ENCODE data around the gene MORC4. TPM values are rescaled to one million over a fixed set of nuclear protein-coding genes. Genes with fewer than 3 reads are reported as not detected.
"Not testable (repeated sequence)": the region's sequence is repeated elsewhere in the genome, so short reads cannot be mapped to it uniquely, and the experiment has no call there.

MORC4 gene
- polyA plus RNA-seq, 1 experiment = 12.3 TPM

GRCh38 chrX:106980952-106981626 lies 18.9 kb downstream of the MORC4 start:
- DNase-seq (ENCODE audit: low read depth) = no peak
- Histone ChIP-seq H3K27me3 (ENCODE audit: control insufficient read depth, insufficient read depth, low read length) (no peaks in the 10 kb centered on the region), H3K4me3 (ENCODE audit: low read depth, low read length) (no peak overlapping the region), H3K36me3 (ENCODE audit: control insufficient read depth, insufficient read depth, low read length) (no peaks in the 10 kb centered on the region; the same call in 1 of the 2 replicates)
- ChIA-PET CTCF (no interaction called here), POLR2A (no interaction called here)
- TF ChIP-seq, protein P1, sequence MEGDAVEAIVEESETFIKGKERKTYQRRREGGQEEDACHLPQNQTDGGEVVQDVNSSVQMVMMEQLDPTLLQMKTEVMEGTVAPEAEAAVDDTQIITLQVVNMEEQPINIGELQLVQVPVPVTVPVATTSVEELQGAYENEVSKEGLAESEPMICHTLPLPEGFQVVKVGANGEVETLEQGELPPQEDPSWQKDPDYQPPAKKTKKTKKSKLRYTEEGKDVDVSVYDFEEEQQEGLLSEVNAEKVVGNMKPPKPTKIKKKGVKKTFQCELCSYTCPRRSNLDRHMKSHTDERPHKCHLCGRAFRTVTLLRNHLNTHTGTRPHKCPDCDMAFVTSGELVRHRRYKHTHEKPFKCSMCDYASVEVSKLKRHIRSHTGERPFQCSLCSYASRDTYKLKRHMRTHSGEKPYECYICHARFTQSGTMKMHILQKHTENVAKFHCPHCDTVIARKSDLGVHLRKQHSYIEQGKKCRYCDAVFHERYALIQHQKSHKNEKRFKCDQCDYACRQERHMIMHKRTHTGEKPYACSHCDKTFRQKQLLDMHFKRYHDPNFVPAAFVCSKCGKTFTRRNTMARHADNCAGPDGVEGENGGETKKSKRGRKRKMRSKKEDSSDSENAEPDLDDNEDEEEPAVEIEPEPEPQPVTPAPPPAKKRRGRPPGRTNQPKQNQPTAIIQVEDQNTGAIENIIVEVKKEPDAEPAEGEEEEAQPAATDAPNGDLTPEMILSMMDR (IDR thresholded peaks at IDR 0.05; ENCODE audit: insufficient read depth, low read depth, low read length) = no peak

DNA sequence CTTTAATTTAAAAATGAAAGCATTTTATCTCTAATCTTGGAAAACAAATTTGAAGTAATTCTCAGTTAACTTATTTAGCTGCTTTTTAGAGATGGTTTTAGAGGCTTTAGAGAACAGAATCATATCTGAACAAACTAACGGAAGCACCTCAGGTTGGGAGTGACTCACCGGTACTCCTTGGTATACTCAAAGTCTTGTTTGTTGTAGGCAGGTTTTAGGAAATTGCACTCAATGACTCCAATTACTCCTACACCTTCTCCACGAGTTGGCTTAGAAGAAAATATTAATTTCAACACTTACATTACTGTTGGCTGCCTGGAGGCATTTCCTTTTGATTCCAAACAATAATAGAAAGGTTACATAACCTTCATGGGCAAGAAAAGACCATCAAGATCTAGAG lies 23.6 kb downstream of the MORC4 start:
- Histone ChIP-seq H3K4me3 (ENCODE audit: low read depth, low read length) (no peak overlapping the region), H3K27me3 (ENCODE audit: control insufficient read depth, insufficient read depth, low read length) (no peaks in the 10 kb centered on the region), H3K36me3 (ENCODE audit: control insufficient read depth, insufficient read depth, low read length) (no peaks in the 10 kb centered on the region)
- ChIA-PET POLR2A (no interaction called here), CTCF (no interaction called here)
- TF ChIP-seq, protein P1 (IDR thresholded peaks at IDR 0.05; ENCODE audit: insufficient read depth, low read depth, low read length) = no peak
- no peak for DNase-seq (ENCODE audit: low read depth)

DNA sequence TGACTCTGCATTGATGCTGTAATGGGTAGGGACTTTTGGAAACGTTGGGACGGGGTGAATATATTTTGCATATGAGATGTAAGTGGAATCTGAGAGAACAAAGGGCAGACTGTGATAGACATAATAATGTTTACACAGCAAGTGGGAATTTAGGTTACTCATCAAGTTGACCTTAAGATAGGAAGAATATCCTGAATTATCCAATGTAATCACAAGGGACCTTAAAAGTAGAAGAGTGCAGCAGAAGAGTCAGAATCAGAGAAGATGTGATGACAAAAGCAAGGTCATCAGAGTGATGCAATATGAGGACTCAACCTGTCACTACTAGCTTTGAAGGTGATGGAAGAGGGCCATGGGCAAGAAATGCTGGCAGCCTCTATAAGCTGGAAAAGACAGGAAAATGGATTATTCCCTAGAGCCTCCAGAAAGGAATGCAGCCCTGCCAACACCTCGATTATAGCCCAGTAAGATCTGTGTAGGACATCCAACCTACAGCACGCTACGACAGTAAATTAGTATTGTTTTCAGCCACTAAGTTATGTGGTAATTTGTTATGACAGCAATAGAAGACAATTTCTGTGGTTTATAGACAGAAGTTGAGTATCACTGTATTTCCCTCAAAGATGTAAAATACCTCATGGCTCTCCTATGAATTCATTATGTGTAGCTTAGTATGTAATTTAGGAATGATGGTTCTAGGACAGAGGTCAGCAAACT lies 26.4 kb downstream of the MORC4 start:
- DNase-seq (ENCODE audit: low read depth) = no peak
- TF ChIP-seq, protein P1 (IDR thresholded peaks at IDR 0.05; ENCODE audit: insufficient read depth, low read depth, low read length) = no peak
- no peaks in the 10 kb centered on the region for H3K27me3 ChIP-seq (ENCODE audit: control insufficient read depth, insufficient read depth, low read length)
- ChIA-PET POLR2A (no interaction called here), CTCF (interaction anchor here (1.0 kb wide), 1 partner anchor 79 kb away, joined by 3 read pairs; no protein-coding TSS in a partner anchor)
- no peak overlapping the region for H3K4me3 ChIP-seq (ENCODE audit: low read depth, low read length)
- H3K36me3 ChIP-seq (ENCODE audit: control insufficient read depth, insufficient read depth, low read length) = no peaks in the 10 kb centered on the region

DNA sequence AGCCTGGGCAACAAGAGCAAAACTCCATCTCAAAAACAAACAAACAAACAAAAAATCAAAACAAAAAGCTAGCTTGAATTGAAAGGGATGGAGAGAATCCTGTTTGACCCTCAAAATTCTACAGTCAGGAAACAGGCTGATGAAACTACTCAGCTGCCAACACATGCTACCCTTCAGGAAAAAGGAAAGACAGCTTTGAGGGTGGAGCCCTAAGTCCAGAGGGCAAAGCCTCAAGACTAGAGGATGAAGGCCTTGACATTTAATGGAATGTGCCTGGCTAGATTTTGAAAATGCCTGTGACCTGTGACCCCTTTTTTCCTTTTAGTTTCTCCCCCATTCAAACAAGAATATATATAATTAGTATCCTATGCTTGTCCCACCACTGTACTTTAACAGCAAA lies 27.1 kb downstream of the MORC4 start:
- Histone ChIP-seq H3K36me3 (ENCODE audit: control insufficient read depth, insufficient read depth, low read length) (no peaks in the 10 kb centered on the region), H3K27me3 (ENCODE audit: control insufficient read depth, insufficient read depth, low read length) (no peaks in the 10 kb centered on the region), H3K4me3 (ENCODE audit: low read depth, low read length) (no peak overlapping the region)
- TF ChIP-seq, protein P1 (IDR thresholded peaks at IDR 0.05; ENCODE audit: insufficient read depth, low read depth, low read length) = no peak
- POLR2A ChIA-PET = no interaction called here
- DNase-seq (ENCODE audit: low read depth) = no peak
- CTCF ChIA-PET = no interaction called here

DNA sequence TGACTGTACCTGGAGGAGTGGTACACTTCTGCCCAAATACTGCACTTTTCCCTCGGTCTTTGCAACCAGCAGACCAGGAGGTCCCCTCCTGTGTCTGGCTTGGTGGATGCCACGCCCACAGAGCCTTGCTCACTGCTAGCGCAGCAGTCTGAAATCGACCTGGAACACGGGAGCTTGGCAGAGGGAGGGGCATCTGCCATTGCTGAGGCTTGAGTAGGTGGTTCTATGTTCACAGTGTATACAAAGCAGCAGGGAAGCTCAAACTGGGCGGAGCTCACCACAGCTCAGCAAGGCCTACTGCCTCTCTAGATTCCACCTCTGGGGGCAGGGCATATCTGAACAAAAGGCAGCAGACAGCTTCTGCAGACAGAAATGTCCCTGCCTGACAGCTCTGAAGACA lies 33.5 kb downstream of the MORC4 start:
- CTCF ChIA-PET; DNase-seq (ENCODE audit: low read depth); H3K4me3 ChIP-seq (ENCODE audit: low read depth, low read length); POLR2A ChIA-PET; H3K36me3 ChIP-seq (ENCODE audit: control insufficient read depth, insufficient read depth, low read length); H3K27me3 ChIP-seq (ENCODE audit: control insufficient read depth, insufficient read depth, low read length): not testable (repeated sequence)

All from BJ (cell line).